Memory B cell (primary cell): Measurements from ENCODE around the gene IL36G.
A peak's percentile ranks its signal among the peaks of the same experiment; 100 is the strongest.
"Not testable (repeated sequence)": the region's sequence is repeated elsewhere in the genome, so short reads cannot be mapped to it uniquely, and the experiment has no call there.

Source experiments
- ATAC-seq: fragments of 150-1000 bp; cut with Tn5 transposase; 2 replicates; pipeline ENCODE4 v1.10.0; 2021; ENCODE audit warnings: low read depth, mild to moderate bottlenecking, moderate library complexity
- DNase-seq, 2 donors: peaks; one replicate each; pipeline ENCODE4 v3.0.0; 2022; ENCODE audit warnings: low spot score in 2 of 2
- H3K27ac Mint-ChIP-seq: one replicate; pipeline ENCODE4 v1.8.0; 2022; ENCODE audit warnings: mild to moderate bottlenecking, moderate library complexity, mixed read lengths
- H3K27me3 Mint-ChIP-seq: one replicate; pipeline ENCODE4 v1.8.0; 2022; ENCODE audit warnings: mixed read lengths
- H3K36me3 Mint-ChIP-seq: one replicate; pipeline ENCODE4 v1.8.0; 2022; ENCODE audit warnings: mild to moderate bottlenecking, mixed read lengths
- H3K4me1 Mint-ChIP-seq: one replicate; pipeline ENCODE4 v1.8.0; 2022; ENCODE audit warnings: mixed read lengths
- H3K4me3 Mint-ChIP-seq: one replicate; pipeline ENCODE4 v1.8.0; 2022; ENCODE audit warnings: mild to moderate bottlenecking, moderate library complexity, mixed read lengths
- H3K9me3 Mint-ChIP-seq: one replicate; pipeline ENCODE4 v1.8.0; 2022; ENCODE audit warnings: mixed read lengths

The IL36G gene

DNA sequence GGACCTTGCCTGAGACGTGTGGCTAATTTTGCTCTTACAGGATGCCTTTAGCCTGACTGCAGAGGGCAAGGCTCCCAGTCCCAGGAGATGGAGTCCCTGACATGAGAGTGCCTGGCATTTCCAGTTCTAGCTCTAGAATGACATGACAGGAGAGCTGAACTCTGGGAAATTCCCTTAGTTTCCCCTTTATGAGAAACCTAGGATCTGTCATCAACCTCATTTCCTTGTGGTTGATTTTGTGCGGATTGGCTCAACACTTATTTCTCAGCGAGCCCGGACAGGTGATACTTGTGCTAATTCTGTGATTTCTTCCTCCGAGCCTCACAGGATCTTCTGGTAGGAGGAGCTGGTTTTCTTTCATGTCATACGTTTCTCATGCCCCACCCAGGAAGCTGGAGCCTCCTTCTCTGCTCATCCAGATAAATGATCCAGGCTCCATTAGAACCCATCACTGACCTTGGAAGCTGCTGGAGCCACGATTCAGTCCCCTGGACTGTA is at the start of gene IL36G:
IL36G (plus strand) TSS at position 448 of the 498 bp plus-strand sequence. CDS start 633 bp downstream, outside the sequence.
- H3K4me3 Mint-ChIP-seq: no peak within 1 kb of the TSS
- no peak for DNase-seq

DNA sequence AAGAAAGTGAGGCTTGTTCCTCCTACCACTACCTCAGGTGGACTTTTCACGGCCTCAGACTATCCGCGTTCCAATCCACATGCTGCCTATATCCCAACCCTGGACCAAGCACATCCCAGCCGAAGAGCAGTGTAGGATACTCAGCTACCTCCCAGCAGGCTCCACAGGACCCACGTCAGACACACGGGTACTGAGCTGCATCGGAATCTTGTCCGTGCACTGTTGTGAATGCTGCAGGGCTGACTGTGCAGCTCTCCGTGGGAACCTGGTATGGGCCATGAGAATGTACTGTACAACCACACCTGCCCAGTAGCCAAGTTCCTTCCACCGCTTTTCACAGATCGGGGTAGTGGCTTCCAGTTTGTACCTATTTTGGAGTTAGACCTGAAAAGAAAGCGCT is 44.5 kb upstream of the IL36G start:
- DNase-seq (no peak), ATAC-seq (no peak)
- H3K27me3 Mint-ChIP-seq: peaks cover 19% of the 10 kb centered on the region
- H3K36me3 Mint-ChIP-seq: no peaks in the 10 kb centered on the region
- no peaks in the 10 kb centered on the region for H3K9me3 Mint-ChIP-seq
- no peaks in the 10 kb centered on the region for H3K4me1 Mint-ChIP-seq
- H3K27ac Mint-ChIP-seq: no peak overlapping the region
- H3K4me3 Mint-ChIP-seq: no peak overlapping the region

More for the DNA sequence above, at the start of gene IL36G:
- no peaks in the 10 kb centered on the region for H3K36me3 Mint-ChIP-seq
- no peak within 1 kb of the TSS for H3K27ac Mint-ChIP-seq
- no peaks in the 10 kb centered on the region for H3K4me1 Mint-ChIP-seq
- H3K27me3 Mint-ChIP-seq: peaks cover 11% of the 10 kb centered on the region
- H3K9me3 Mint-ChIP-seq: no peaks in the 10 kb centered on the region
- ATAC-seq: no peak

GRCh38 chr2:112934117-112934516 is 43.7 kb upstream of the IL36G start:
- not testable (repeated sequence) for DNase-seq, H3K27ac Mint-ChIP-seq, ATAC-seq, H3K36me3 Mint-ChIP-seq, H3K9me3 Mint-ChIP-seq, H3K4me1 Mint-ChIP-seq, H3K4me3 Mint-ChIP-seq
- peaks cover 17% of the 10 kb centered on the region for H3K27me3 Mint-ChIP-seq

- H3K27me3 Mint-ChIP-seq: peaks cover 8% of the 10 kb centered on the region
- H3K4me1 Mint-ChIP-seq: no peaks in the 10 kb centered on the region
- ATAC-seq: no peak
- no peak for DNase-seq
- no peak overlapping the region for H3K4me3 Mint-ChIP-seq
- no peaks in the 10 kb centered on the region for H3K36me3 Mint-ChIP-seq
- H3K9me3 Mint-ChIP-seq: no peaks in the 10 kb centered on the region
- no peak overlapping the region for H3K27ac Mint-ChIP-seq
Observed at GRCh38 chr2:112936927-112937232, 40.9 kb upstream of the IL36G start.

DNA sequence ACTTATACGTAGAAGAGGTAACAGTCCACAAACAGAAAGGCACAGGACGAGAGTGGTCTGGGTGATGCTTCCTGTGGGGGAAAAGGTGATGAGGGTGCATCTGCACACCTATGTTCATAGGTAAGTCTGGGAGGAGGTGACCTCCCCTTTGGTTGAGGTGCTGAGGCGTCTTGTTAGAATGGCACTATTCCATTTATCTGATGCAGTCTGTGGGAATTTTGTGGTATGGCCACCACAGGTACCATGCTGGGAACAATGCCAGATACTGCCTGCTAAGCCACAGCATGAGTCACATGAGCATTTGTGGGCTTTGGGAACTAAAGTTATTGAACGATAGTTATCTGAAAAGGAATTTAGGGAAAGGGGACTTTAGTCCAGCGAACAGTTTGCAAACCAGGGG is 38.9 kb upstream of the IL36G start:
- DNase-seq: no peak
- no peak overlapping the region for H3K4me3 Mint-ChIP-seq
- H3K36me3 Mint-ChIP-seq: no peaks in the 10 kb centered on the region
- H3K4me1 Mint-ChIP-seq: peaks cover 3% of the 10 kb centered on the region
- ATAC-seq: no peak
- peaks cover 8% of the 10 kb centered on the region for H3K27me3 Mint-ChIP-seq
- no peak overlapping the region for H3K27ac Mint-ChIP-seq
- H3K9me3 Mint-ChIP-seq: no peaks in the 10 kb centered on the region

DNA sequence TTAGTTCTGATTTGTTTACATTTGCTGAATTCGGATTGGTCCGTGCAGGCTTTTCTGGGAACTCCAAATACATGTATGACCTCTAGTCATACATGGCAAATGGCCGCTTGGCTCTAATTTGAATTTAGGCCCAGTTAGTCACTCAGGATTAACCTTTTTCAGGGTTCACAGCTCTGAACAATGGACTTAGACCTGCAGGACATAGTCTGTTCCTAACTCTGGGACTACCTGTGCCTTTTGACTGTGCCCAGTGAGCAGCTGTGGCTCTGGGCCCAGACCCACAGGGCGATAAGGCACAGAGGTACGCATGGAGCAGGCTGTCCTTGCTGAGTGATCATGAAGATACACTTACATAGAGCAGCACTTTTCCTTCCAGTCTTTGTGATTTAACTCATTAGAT is 38.4 kb upstream of the IL36G start:
- Mint-ChIP-seq H3K27me3 (peaks cover 8% of the 10 kb centered on the region), H3K9me3 (no peaks in the 10 kb centered on the region), H3K4me3 (no peak overlapping the region)

DNA sequence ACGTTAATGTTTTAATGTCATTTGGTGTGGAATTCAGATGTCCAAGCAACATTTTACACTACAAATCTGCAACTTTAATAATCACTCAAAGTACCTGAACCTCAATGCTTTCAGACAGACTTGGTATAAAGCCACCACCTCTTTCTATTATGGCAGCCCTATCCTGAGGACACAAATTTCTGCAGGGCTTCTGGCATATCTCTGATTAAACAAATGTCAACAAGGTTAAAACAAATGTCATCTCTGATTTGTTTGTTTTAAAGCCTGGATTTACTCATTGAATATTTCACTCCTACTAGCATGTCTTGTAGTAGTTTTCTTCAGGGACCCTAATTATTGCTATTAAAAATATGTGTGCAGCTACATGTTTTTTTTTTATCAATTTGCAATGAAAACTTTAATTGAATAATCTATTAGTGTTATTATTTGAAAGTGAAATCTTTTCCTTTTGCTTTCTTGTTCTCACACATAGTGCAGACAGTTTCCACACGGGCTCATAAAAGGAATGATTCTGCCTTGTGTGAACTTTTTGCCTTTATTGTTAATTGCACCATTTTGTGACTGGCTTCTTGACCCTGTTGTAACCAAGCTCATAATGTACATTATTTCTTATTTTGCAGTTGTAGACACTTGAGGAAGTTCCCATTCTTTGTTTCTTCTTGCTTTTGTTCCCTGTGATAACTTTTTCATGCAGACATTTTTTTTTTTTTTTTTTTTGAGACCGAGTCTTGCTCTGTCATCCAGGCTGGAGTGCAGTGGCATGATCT is 36.8 kb upstream of the IL36G start:
- H3K4me3 Mint-ChIP-seq: no peak overlapping the region
- H3K9me3 Mint-ChIP-seq: peaks cover 2% of the 10 kb centered on the region
- ATAC-seq (no peak), DNase-seq (no peak)
- no peaks in the 10 kb centered on the region for H3K36me3 Mint-ChIP-seq
- H3K4me1 Mint-ChIP-seq: peaks cover 3% of the 10 kb centered on the region
- peaks cover 8% of the 10 kb centered on the region for H3K27me3 Mint-ChIP-seq
- no peak overlapping the region for H3K27ac Mint-ChIP-seq

More for the DNA sequence above, 38.4 kb upstream of the IL36G start:
- peaks cover 3% of the 10 kb centered on the region for H3K4me1 Mint-ChIP-seq
- ATAC-seq: no peak
- H3K27ac Mint-ChIP-seq: no peak overlapping the region
- DNase-seq: no peak
- no peaks in the 10 kb centered on the region for H3K36me3 Mint-ChIP-seq

- Mint-ChIP-seq H3K4me3 (no peak overlapping the region), H3K27ac (no peak overlapping the region), H3K36me3 (no peaks in the 10 kb centered on the region), H3K9me3 (peaks cover 2% of the 10 kb centered on the region), H3K4me1 (peaks cover 3% of the 10 kb centered on the region), H3K27me3 (peaks cover 8% of the 10 kb centered on the region)
- ATAC-seq (peak; percentile 78), DNase-seq (peak; percentile 34 to 36)
Observed at GRCh38 chr2:112941753-112942653, 35.8 kb upstream of the IL36G start.

DNA sequence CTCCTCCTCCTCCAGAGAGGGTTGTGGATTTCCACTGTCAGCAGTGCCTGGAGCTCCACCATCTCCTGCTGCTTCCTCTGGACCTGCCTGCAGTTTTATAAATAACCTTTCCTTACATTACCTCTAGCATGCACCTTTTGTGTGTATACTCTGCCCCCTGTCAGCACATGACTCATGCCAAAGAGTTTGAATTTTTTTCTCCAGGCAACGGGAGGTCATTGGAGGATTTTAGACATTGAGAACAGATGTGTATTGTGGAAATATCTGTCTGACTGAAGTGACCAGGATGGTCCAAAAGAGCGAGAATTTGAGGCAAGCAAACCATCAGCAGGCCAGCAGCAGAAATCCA is 35.2 kb upstream of the IL36G start:
- Mint-ChIP-seq H3K27me3 (peaks cover 8% of the 10 kb centered on the region), H3K9me3 (peaks cover 2% of the 10 kb centered on the region), H3K27ac (no peak overlapping the region), H3K4me1 (peaks cover 3% of the 10 kb centered on the region), H3K36me3 (no peaks in the 10 kb centered on the region), H3K4me3 (no peak overlapping the region)
- no peak for ATAC-seq
- no peak for DNase-seq

- DNase-seq: no peak
- peaks cover 6% of the 10 kb centered on the region for H3K27me3 Mint-ChIP-seq
- ATAC-seq: no peak
- peaks cover 3% of the 10 kb centered on the region for H3K4me1 Mint-ChIP-seq
- H3K9me3 Mint-ChIP-seq: peaks cover 2% of the 10 kb centered on the region
- no peak overlapping the region for H3K4me3 Mint-ChIP-seq
- H3K27ac Mint-ChIP-seq: no peak overlapping the region
- H3K36me3 Mint-ChIP-seq: no peaks in the 10 kb centered on the region
Observed at GRCh38 chr2:112944971-112945370, 32.8 kb upstream of the IL36G start.

DNA sequence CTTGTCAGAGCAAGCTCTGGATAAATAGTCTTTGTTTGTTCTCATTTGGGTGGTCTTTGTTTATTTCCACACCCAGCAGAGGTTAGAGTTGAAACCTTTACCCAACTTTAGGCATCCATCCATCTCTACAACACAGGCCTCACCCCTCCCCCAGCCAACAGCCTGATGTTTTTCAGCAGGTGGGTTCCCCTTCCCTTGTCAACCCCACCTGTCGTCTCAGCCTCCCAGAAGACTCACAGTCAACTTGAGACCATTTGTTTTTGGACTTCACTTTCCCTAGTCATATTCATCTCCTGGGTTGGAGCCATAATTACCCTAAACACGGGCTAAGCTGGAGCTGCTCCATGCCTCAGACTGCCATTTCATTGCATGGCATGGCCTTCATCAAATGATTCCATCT is 31.7 kb upstream of the IL36G start:
- Mint-ChIP-seq H3K4me3 (no peak overlapping the region), H3K27me3 (peaks cover 6% of the 10 kb centered on the region), H3K27ac (no peak overlapping the region), H3K9me3 (peaks cover 2% of the 10 kb centered on the region), H3K4me1 (peaks cover 3% of the 10 kb centered on the region), H3K36me3 (no peaks in the 10 kb centered on the region)
- no peak for DNase-seq
- no peak for ATAC-seq

- H3K4me3 Mint-ChIP-seq: no peak overlapping the region
- peaks cover 2% of the 10 kb centered on the region for H3K9me3 Mint-ChIP-seq
- peaks cover 6% of the 10 kb centered on the region for H3K27me3 Mint-ChIP-seq
- ATAC-seq (no peak), DNase-seq (no peak)
- H3K36me3 Mint-ChIP-seq: no peaks in the 10 kb centered on the region
- H3K4me1 Mint-ChIP-seq: no peaks in the 10 kb centered on the region
- no peak overlapping the region for H3K27ac Mint-ChIP-seq
Observed at GRCh38 chr2:112947374-112947773, 30.4 kb upstream of the IL36G start.

- Mint-ChIP-seq H3K4me3 (no peak overlapping the region), H3K4me1 (no peaks in the 10 kb centered on the region), H3K9me3 (peaks cover 2% of the 10 kb centered on the region), H3K27me3 (peaks cover 2% of the 10 kb centered on the region), H3K36me3 (no peaks in the 10 kb centered on the region), H3K27ac (no peak overlapping the region)
- no peak for ATAC-seq
- no peak for DNase-seq
Observed at GRCh38 chr2:112949456-112949855, 28.4 kb upstream of the IL36G start.

- ATAC-seq (no peak), DNase-seq (no peak)
- Mint-ChIP-seq H3K4me1 (no peaks in the 10 kb centered on the region), H3K4me3 (no peak overlapping the region), H3K36me3 (no peaks in the 10 kb centered on the region), H3K27ac (no peak overlapping the region), H3K9me3 (no peaks in the 10 kb centered on the region), H3K27me3 (peaks cover 2% of the 10 kb centered on the region)
Observed at GRCh38 chr2:112954364-112954763, 23.4 kb upstream of the IL36G start.
